CD14-positive monocyte (primary cell): ENCODE results near the gene UTP25. TPM values are rescaled to one million over a fixed set of nuclear protein-coding genes. Genes with fewer than 3 reads are reported as not detected.

Experiments used
- DNase-seq, 3 donors: peaks; one replicate each; pipeline ENCODE4 v3.0.0-alpha.2; 2011 to 2022
- H2AFZ ChIP-seq: 2 replicates; pipeline ENCODE4 v1.6.0; 2012; ENCODE audit warnings: mild to moderate bottlenecking, low read depth, low read length, inconsistent platforms; ENCODE audit not compliant: insufficient read depth, poor library complexity, severe bottlenecking
- H3K27ac ChIP-seq, 2 donors: 1 replicate in 1 of 2; 2 replicates in 1 of 2; pipeline ENCODE4 v1.5.1; 2012 to 2013; ENCODE audit warnings: low read length in 2 of 2, control low read depth in 1 of 2, inconsistent platforms in 1 of 2, low read depth in 1 of 2, mild to moderate bottlenecking in 1 of 2
- H3K27me3 ChIP-seq, 2 donors: one replicate each; pipeline versions ENCODE4 v1.6.0 to v1.6.1; 2011 to 2013; ENCODE audit warnings: low read length in 2 of 2; ENCODE audit not compliant: control insufficient read depth in 2 of 2, insufficient read depth in 2 of 2
- H3K36me3 ChIP-seq, 2 donors: replicated peaks in 1 of 2; 1 replicate in 1 of 2; 2 replicates in 1 of 2; pipeline versions ENCODE4 v1.5.1 to v1.6.1; 2012 to 2013; ENCODE audit warnings: low read length in 2 of 2, control low read depth in 1 of 2, inconsistent platforms in 1 of 2, mild to moderate bottlenecking in 1 of 2; ENCODE audit not compliant: insufficient read depth in 2 of 2, control insufficient read depth in 1 of 2
- H3K4me1 ChIP-seq, 2 donors: 1 replicate in 1 of 2; 2 replicates in 1 of 2; pipeline versions ENCODE4 v1.5.1 to v1.6.1; 2012 to 2013; ENCODE audit warnings: low read length in 2 of 2, control low read depth in 1 of 2, inconsistent platforms in 1 of 2, mild to moderate bottlenecking in 1 of 2, moderate library complexity in 1 of 2; ENCODE audit not compliant: insufficient read depth in 2 of 2, control insufficient read depth in 1 of 2
- H3K4me2 ChIP-seq: replicated peaks from 2 replicates; pipeline ENCODE3; 2012; ENCODE audit warnings: low read length, moderate library complexity, mild to moderate bottlenecking; ENCODE audit not compliant: poor library complexity, severe bottlenecking; ENCODE audit errors: extremely low read depth
- H3K4me3 ChIP-seq, 3 experiments: fragments of 200-600 bp in 1 of 3; sonication (generic) in 1 of 3; replicated peaks in 1 of 3; 1 replicate in 2 of 3; 2 replicates in 1 of 3; pipeline ENCODE4 v1.5.1; 2011 to 2013; ENCODE audit warnings: low read length in 3 of 3, mild to moderate bottlenecking in 3 of 3, control low read depth in 2 of 3, low read depth in 2 of 3, inconsistent platforms in 1 of 3, moderate library complexity in 1 of 3
- H3K79me2 ChIP-seq: 2 replicates; pipeline ENCODE4 v1.6.0; 2012; ENCODE audit warnings: mild to moderate bottlenecking, control low read depth, inconsistent platforms, low read length, moderate library complexity; ENCODE audit not compliant: insufficient read depth
- H3K9ac ChIP-seq: 2 replicates; pipeline ENCODE4 v1.6.0; 2017; ENCODE audit warnings: low read length, mild to moderate bottlenecking; ENCODE audit not compliant: insufficient read depth, poor library complexity, severe bottlenecking
- H3K9me3 ChIP-seq, 2 donors: replicated peaks in 1 of 2; 1 replicate in 1 of 2; 2 replicates in 1 of 2; pipeline versions ENCODE4 v1.5.1 to v1.6.1; 2012 to 2013; ENCODE audit warnings: low read length in 2 of 2, control low read depth in 1 of 2; ENCODE audit not compliant: control insufficient read depth in 1 of 2, insufficient read depth in 1 of 2
- H4K20me1 ChIP-seq: 2 replicates; pipeline ENCODE4 v1.6.0; 2012; ENCODE audit warnings: mild to moderate bottlenecking, low read length, control low read depth, moderate library complexity; ENCODE audit not compliant: insufficient read depth
- H3K27ac Mint-ChIP-seq, 7 donors: one replicate each; pipeline ENCODE4 v1.8.0; 2020; ENCODE audit warnings: mild to moderate bottlenecking in 7 of 7, mixed read lengths in 7 of 7, moderate library complexity in 6 of 7, inconsistent platforms in 2 of 7
- H3K27me3 Mint-ChIP-seq, 3 donors: one replicate each; pipeline ENCODE4 v1.8.0; 2021 to 2022; ENCODE audit warnings: low read depth in 3 of 3, mild to moderate bottlenecking in 3 of 3, mixed read lengths in 3 of 3, moderate library complexity in 3 of 3, inconsistent platforms in 1 of 3
- H3K36me3 Mint-ChIP-seq, 2 donors: one replicate each; pipeline ENCODE4 v1.8.0; 2020; ENCODE audit warnings: mixed read lengths in 2 of 2, inconsistent platforms in 1 of 2, mild to moderate bottlenecking in 1 of 2
- H3K4me1 Mint-ChIP-seq: one replicate; pipeline ENCODE4 v1.8.0; 2020; ENCODE audit warnings: mild to moderate bottlenecking, mixed read lengths
- H3K4me3 Mint-ChIP-seq, 2 donors: one replicate each; pipeline ENCODE4 v1.8.0; 2020; ENCODE audit warnings: mild to moderate bottlenecking in 2 of 2, mixed read lengths in 2 of 2, moderate library complexity in 1 of 2
- H3K9me3 Mint-ChIP-seq, 7 donors: one replicate each; pipeline ENCODE4 v1.8.0; 2020 to 2022; ENCODE audit warnings: mixed read lengths in 7 of 7, mild to moderate bottlenecking in 6 of 7, moderate library complexity in 6 of 7, inconsistent platforms in 2 of 7
- CTCF ChIP-seq: fragments of 200-600 bp; IDR thresholded peaks from one replicate; pipeline ENCODE4 v1.8.0; 2022; ENCODE audit warnings: antibody characterized with exemption, mild to moderate bottlenecking
- WGBS: methylation state at CpG from one replicate; pipeline ENCODE4 v1.1.5; 2013; ENCODE audit warnings: missing lambda C conversion rate; ENCODE audit not compliant: insufficient coverage; 5-methylcytosine and 5-hydroxymethylcytosine counted together
- intact Hi-C, 2 donors: fragments of 100-400 bp; cut with micrococcal nuclease; formaldehyde crosslinking; loops; one replicate each; pipeline versions ENCODE4 v1.15.0 to v1.15.1; 2023
- polyA plus RNA-seq, 3 donors: library from polyadenylated mRNA; depleted of rRNA in 1 of 3; unstranded in 2 of 3; stranded (reverse) in 1 of 3; fragments of 300-500 nt in 2 of 3; fragments of >200 nt in 1 of 3; fragmentation: Illumina TruSeq in 2 of 3; gene quantifications; 1 replicate in 2 of 3; 2 replicates in 1 of 3; pipeline ENCODE4 v1.2.3, GENCODE V29; 2012 to 2021

Gene UTP25
- polyA plus RNA-seq, 3 donors: 0.98 to 1.4 (median 1.1) TPM

- no peaks in the 10 kb centered on the region for H3K79me2 ChIP-seq
- DNase-seq: peak; percentile 35 to 67 (median 64)
- intact Hi-C loops: no loop called here
- H2AFZ ChIP-seq: peak within 1 kb of the TSS; percentile 78
- 6% methylated on average over 43 of the region's 46 CpGs for WGBS
- no peaks in the 10 kb centered on the region for H3K36me3 ChIP-seq
- peaks cover 11 to 33% (median 15%) of the 10 kb centered on the region in 3 donors for H3K27me3 Mint-ChIP-seq
- no peaks in the 10 kb centered on the region for H3K27me3 ChIP-seq
- peaks cover 22% of the 10 kb centered on the region for H3K4me1 Mint-ChIP-seq
- peak within 1 kb of the TSS; percentile 91 to 96 (median 93) for H3K27ac Mint-ChIP-seq
- no peaks in the 10 kb centered on the region for H3K9me3 Mint-ChIP-seq
- H3K4me2 ChIP-seq: peak within 1 kb of the TSS; percentile 92
- H3K27ac ChIP-seq: peak within 1 kb of the TSS; percentile 7 to 80
- no peak for TF ChIP-seq CTCF
- peak within 1 kb of the TSS; percentile 97 to 99 for H3K4me3 Mint-ChIP-seq
- H3K4me1 ChIP-seq: peaks cover 12 to 13% of the 10 kb centered on the region in 2 donors
- H4K20me1 ChIP-seq: no peaks in the 10 kb centered on the region
- H3K9ac ChIP-seq: peak within 1 kb of the TSS; percentile 54
- no peaks in the 10 kb centered on the region for H3K36me3 Mint-ChIP-seq
- no peaks in the 10 kb centered on the region for H3K9me3 ChIP-seq
- peak within 1 kb of the TSS; percentile 52 to 83 (median 80) for H3K4me3 ChIP-seq
These were observed 21.7 kb upstream of the UTP25 start, which contains the start of gene IRF6 for GRCh38 chr1:209805875-209806760. Gene IRF6, minus strand, starts transcription at chr1:209806142. Its CDS starts 4,729 bp downstream, at chr1:209801413.

GRCh38 chr1:209807509-209807908 lies 20.3 kb upstream of the UTP25 start:
- H3K9ac ChIP-seq: no peak overlapping the region
- H3K4me1 Mint-ChIP-seq: peaks cover 22% of the 10 kb centered on the region
- TF ChIP-seq CTCF: no peak
- no peaks in the 10 kb centered on the region for H3K36me3 Mint-ChIP-seq
- no peak overlapping the region for H3K27ac ChIP-seq
- no peaks in the 10 kb centered on the region for H4K20me1 ChIP-seq
- peaks cover 12 to 13% of the 10 kb centered on the region in 2 donors for H3K4me1 ChIP-seq
- no peaks in the 10 kb centered on the region for H3K79me2 ChIP-seq
- H3K36me3 ChIP-seq: no peaks in the 10 kb centered on the region
- peaks cover 10 to 24% (median 11%) of the 10 kb centered on the region in 3 donors for H3K27me3 Mint-ChIP-seq
- no peaks in the 10 kb centered on the region for H3K9me3 ChIP-seq
- H3K27me3 ChIP-seq: no peaks in the 10 kb centered on the region
- no peak overlapping the region for H3K4me3 ChIP-seq
- H3K9me3 Mint-ChIP-seq: no peaks in the 10 kb centered on the region
- intact Hi-C loops: no loop called here
- H2AFZ ChIP-seq: no peak overlapping the region
- no peak for DNase-seq
- H3K4me3 Mint-ChIP-seq: no peak overlapping the region
- no peak overlapping the region for H3K27ac Mint-ChIP-seq
- WGBS: no CpG with 5 or more reads among the region's 4 CpGs
- no peak overlapping the region for H3K4me2 ChIP-seq
